ENCODE results near the gene FOS. TPM values are rescaled to one million over a fixed set of nuclear protein-coding genes. Genes with fewer than 3 reads are reported as not detected.

The FOS gene
- total and polyA plus RNA-seq, 2 donors (not counting 1 experiment from before 2014, with no cell fraction given), result 103 to 4,077 TPM

GRCh38 chr14:75246546-75247285 lies 31.9 kb upstream of the FOS start:
- Mint-ChIP-seq H3K27ac (no peak overlapping the region), H3K27me3 (no peaks in the 10 kb centered on the region), H3K4me3 (no peak overlapping the region), H3K4me1 (peaks cover 26% of the 10 kb centered on the region), H3K9me3 (ENCODE audit: insufficient read depth) (no peaks in the 10 kb centered on the region)
- intact Hi-C loops (cut with micrococcal nuclease), result no loop called here
- Histone ChIP-seq H4K20me1 (ENCODE audit: control insufficient read depth, insufficient read depth, low read length, poor library complexity, severe bottlenecking) (no peaks in the 10 kb centered on the region), H3K4me1 (ENCODE audit: control insufficient read depth in 2 of 2, insufficient read depth in 2 of 2, low read length in 2 of 2) (peaks cover 24 to 26% of the 10 kb centered on the region in 2 donors), H3K79me2 (ENCODE audit: control insufficient read depth, insufficient read depth, low read length) (no peaks in the 10 kb centered on the region), H3K27me3 (replicated peaks in 1 of 4; ENCODE audit: control extremely low read depth in 1 of 4, control insufficient read depth in 3 of 4, insufficient read depth in 4 of 4, low read length in 3 of 4) (no peaks in the 10 kb centered on the region), H3K9ac (ENCODE audit: low read length) (peak overlapping the region; percentile 44), H3K27ac (ENCODE audit: low read length in 2 of 2) (no peak overlapping the region), H3K36me3 (replicated peaks in 1 of 2; ENCODE audit: control extremely low read depth in 1 of 2, control insufficient read depth in 1 of 2, extremely low read depth in 1 of 2, insufficient read depth in 2 of 2, low read length in 1 of 2) (no peaks in the 10 kb centered on the region), H3K4me2 (replicated peaks; ENCODE audit: low read depth, low read length, poor library complexity, severe bottlenecking) (peak overlapping the region; percentile 75), H3K9me3 (ENCODE audit: control extremely low read depth in 1 of 3, control insufficient read depth in 2 of 3, insufficient read depth in 1 of 3, low read length in 2 of 3) (no peaks in the 10 kb centered on the region), H3K4me3 (ENCODE audit: control extremely low read depth in 1 of 5, extremely low read depth in 1 of 5, insufficient read depth in 1 of 5, low read depth in 2 of 5, low read length in 4 of 5) (peak overlapping the region in 1 of 5 experiments; percentile 58), H2AFZ (ENCODE audit: insufficient read depth, low read depth, low read length, poor library complexity, severe bottlenecking) (peak overlapping the region; percentile 79)
- no peak for ATAC-seq (ENCODE audit: low read depth)
- no peak for TF ChIP-seq EZH2 (IDR thresholded peaks at IDR 0.05; ENCODE audit: borderline replicate concordance, insufficient read depth, low read depth, low read length, poor library complexity, severe bottlenecking)
- no peak for TF ChIP-seq CTCF (IDR thresholded peaks at IDR 0.05)
- ChIA-PET CTCF (no interaction called here), POLR2A (no interaction called here)
- WGBS (ENCODE audit: insufficient coverage), result 89% methylated on average over 4 of the region's 7 CpGs
- DNase-seq, result no peak

DNA sequence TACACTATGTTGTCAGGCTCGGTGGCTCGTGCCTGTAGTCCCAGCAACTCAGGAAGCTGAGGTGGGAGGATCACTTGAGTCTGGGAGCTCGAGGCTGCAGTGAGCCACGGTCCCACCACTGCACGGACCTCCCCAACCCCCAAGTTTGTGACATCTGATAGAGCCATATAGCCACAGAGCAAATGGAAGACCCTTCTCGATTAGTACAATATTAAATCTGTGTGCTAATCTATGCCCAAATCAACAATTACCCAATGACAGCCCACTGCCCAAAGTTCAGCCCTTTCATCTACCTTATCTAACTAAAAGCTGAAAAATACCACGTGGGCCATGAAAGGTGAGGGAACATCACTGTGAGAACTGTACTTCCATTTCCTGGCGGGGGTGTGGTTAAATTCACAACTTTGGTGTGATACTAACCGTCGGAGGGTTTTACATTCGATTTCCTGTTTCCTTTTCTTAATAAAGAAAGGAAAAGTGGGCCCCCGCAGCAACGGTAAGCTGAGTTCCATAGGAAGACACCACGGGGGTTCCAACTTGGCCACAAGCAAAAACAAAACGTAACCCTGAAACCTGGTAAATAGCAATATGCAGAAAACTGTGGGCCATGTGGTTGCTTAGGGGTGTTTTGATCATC lies 31.2 kb upstream of the FOS start:
- TF ChIP-seq EZH2 (IDR thresholded peaks at IDR 0.05; ENCODE audit: borderline replicate concordance, insufficient read depth, low read depth, low read length, poor library complexity, severe bottlenecking), result no peak
- TF ChIP-seq CTCF (IDR thresholded peaks at IDR 0.05), result no peak
- H3K36me3 ChIP-seq (replicated peaks in 1 of 2; ENCODE audit: control extremely low read depth in 1 of 2, control insufficient read depth in 1 of 2, extremely low read depth in 1 of 2, insufficient read depth in 2 of 2, low read length in 1 of 2), result no peaks in the 10 kb centered on the region
- ChIA-PET POLR2A (interaction anchor here (0.6 kb wide), 1 partner anchor 54 kb away, joined by 3 read pairs; no protein-coding TSS in a partner anchor), CTCF (interaction anchor here (1.5 kb wide), 1 partner anchor 8 kb away, joined by 4 read pairs; no protein-coding TSS in a partner anchor)
- H3K27ac Mint-ChIP-seq, result peak overlapping the region; percentile 61
- H3K27me3 Mint-ChIP-seq, result no peaks in the 10 kb centered on the region
- peak overlapping the region; percentile 79 for H2AFZ ChIP-seq (ENCODE audit: insufficient read depth, low read depth, low read length, poor library complexity, severe bottlenecking)
- no peaks in the 10 kb centered on the region for H3K27me3 ChIP-seq (replicated peaks in 1 of 4; ENCODE audit: control extremely low read depth in 1 of 4, control insufficient read depth in 3 of 4, insufficient read depth in 4 of 4, low read length in 3 of 4)
- no peak for ATAC-seq (ENCODE audit: low read depth)
- 22% methylated on average over 6 of the region's 15 CpGs for WGBS (ENCODE audit: insufficient coverage)
- no peaks in the 10 kb centered on the region for H3K9me3 Mint-ChIP-seq (ENCODE audit: insufficient read depth)
- H3K79me2 ChIP-seq (ENCODE audit: control insufficient read depth, insufficient read depth, low read length), result no peaks in the 10 kb centered on the region
- intact Hi-C loops (cut with micrococcal nuclease), result no loop called here
- H3K4me3 Mint-ChIP-seq, result peak overlapping the region; percentile 47
- H4K20me1 ChIP-seq (ENCODE audit: control insufficient read depth, insufficient read depth, low read length, poor library complexity, severe bottlenecking), result no peaks in the 10 kb centered on the region
- H3K27ac ChIP-seq (ENCODE audit: low read length in 2 of 2), result peak overlapping the region; percentile 22 to 57
- peaks cover 26% of the 10 kb centered on the region for H3K4me1 Mint-ChIP-seq
- peak overlapping the region; percentile 75 for H3K4me2 ChIP-seq (replicated peaks; ENCODE audit: low read depth, low read length, poor library complexity, severe bottlenecking)
- DNase-seq, result peak; percentile 60
- peak overlapping the region in 4 of 5 experiments; percentile 3 to 58 (median 36) for H3K4me3 ChIP-seq (ENCODE audit: control extremely low read depth in 1 of 5, extremely low read depth in 1 of 5, insufficient read depth in 1 of 5, low read depth in 2 of 5, low read length in 4 of 5)
- no peaks in the 10 kb centered on the region for H3K9me3 ChIP-seq (ENCODE audit: control extremely low read depth in 1 of 3, control insufficient read depth in 2 of 3, insufficient read depth in 1 of 3, low read length in 2 of 3)
- H3K9ac ChIP-seq (ENCODE audit: low read length), result peak overlapping the region; percentile 44
- H3K4me1 ChIP-seq (ENCODE audit: control insufficient read depth in 2 of 2, insufficient read depth in 2 of 2, low read length in 2 of 2), result peaks cover 24 to 26% of the 10 kb centered on the region in 2 donors
